ENCODE results near the gene EZR. TPM values are rescaled to one million over a fixed set of nuclear protein-coding genes. Genes with fewer than 3 reads are reported as not detected.

EZR gene
- total RNA-seq, 1 experiment from 2014 or later, result 216 TPM

DNA sequence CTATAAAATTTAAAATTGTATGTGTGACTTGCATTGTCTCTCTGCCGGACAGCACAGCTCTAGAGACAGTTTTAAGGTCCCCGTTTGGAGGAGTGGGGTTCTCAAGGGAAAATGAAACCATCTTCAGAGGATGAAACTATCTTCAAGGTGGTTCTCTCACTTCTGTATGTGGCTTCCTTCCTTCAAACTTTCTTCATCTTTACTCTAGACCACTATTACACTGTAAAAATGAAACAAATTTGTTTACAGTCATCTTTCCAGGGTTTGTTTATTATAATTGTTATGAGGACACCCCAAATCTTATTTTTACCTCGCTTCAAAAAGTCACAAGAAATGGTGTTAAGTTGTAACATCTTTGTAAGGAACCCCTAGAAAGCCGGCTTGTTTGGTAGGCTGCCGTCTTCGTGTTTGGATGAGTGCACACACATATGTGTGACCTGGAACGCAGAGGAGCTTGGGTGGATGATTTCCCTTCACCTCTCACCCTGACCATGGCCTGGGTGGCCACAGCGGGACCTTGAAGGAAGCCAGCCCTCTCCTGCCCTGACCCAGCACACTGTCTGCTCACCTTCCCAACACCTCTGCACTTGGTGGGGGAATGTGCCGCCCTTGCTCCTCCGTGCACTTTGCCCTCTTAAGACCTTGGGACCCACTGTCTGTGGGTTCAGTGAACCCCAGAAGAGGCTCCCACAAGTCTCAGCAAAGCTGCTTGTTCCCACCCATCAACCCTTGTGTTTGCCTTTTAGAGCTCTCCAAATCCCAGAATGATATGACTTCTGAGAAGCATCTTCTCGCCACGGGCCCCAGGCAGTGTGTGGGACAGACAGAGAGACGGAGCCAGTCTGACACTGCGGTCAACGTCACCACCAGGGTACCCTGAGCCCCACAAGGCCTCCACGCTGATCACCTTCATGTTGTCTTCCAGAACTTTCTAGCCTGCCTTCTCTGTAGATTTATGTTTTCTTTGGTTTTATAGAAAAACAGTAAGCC, 101.5 kb downstream of the EZR start:
- DNase-seq, result no peak
- Histone ChIP-seq H3K4me3 (ENCODE audit: insufficient read depth, low read depth, low read length) (no peak overlapping the region), H3K27me3 (ENCODE audit: control insufficient read depth, insufficient read depth, low read length) (no peaks in the 10 kb centered on the region), H3K36me3 (replicated peaks; ENCODE audit: control insufficient read depth, insufficient read depth, low read length) (no peaks in the 10 kb centered on the region)

Other genes with a start within 250 kb of the EZR start
- 59.9 and 67.6 TPM in 2 replicates for gene DYNLT1, start 174.6 kb downstream of the EZR start, total RNA-seq (2014; rRNA removed; shearing (Covaris generic))
- 0.74 and 1.2 TPM in 2 replicates for gene SYTL3, start 169.3 kb downstream of the EZR start, total RNA-seq (2014; rRNA removed; shearing (Covaris generic))
- gene RSPH3, start 180.8 kb upstream of the EZR start, total RNA-seq (2014; rRNA removed; shearing (Covaris generic)), result 2.5 and 2.6 TPM in 2 replicates
- gene TAGAP, start 225.6 kb upstream of the EZR start, total RNA-seq (2014; rRNA removed; shearing (Covaris generic)), result not detected in 2 replicates

Measured in H7 (cell line).